GM18508 (cell line): Measurements from ENCODE around the gene HS2ST1.

Experiments used
- ATAC-seq: cut with Tn5 transposase; IDR thresholded peaks from one replicate; pipeline ENCODE4 v1.9.1; 2021; ENCODE audit warnings: moderate number of reproducible peaks; ENCODE audit not compliant: insufficient read depth, unreplicated experiment

HS2ST1 gene

GRCh38 chr1:87103074-87103473, 188.6 kb downstream of the HS2ST1 start:
- no peak for ATAC-seq

GRCh38 chr1:87104140-87104539, 189.7 kb downstream of the HS2ST1 start:
- ATAC-seq: no peak

GRCh38 chr1:87104945-87105344, 190.5 kb downstream of the HS2ST1 start:
- ATAC-seq: no peak

- no peak for ATAC-seq
Observed at GRCh38 chr1:87106144-87106543, 191.7 kb downstream of the HS2ST1 start.

- no peak for ATAC-seq
Observed at GRCh38 chr1:87106867-87107266, 192.4 kb downstream of the HS2ST1 start.

GRCh38 chr1:87108228-87108627, 193.8 kb downstream of the HS2ST1 start:
- no peak for ATAC-seq

- ATAC-seq: no peak
Observed at GRCh38 chr1:87108814-87109411, 194.5 kb downstream of the HS2ST1 start.

GRCh38 chr1:87111659-87112371, 197.4 kb downstream of the HS2ST1 start:
- ATAC-seq: no peak

- ATAC-seq: no peak
Observed at GRCh38 chr1:87113313-87113712, 198.9 kb downstream of the HS2ST1 start.

GRCh38 chr1:87115317-87115890, 201.0 kb downstream of the HS2ST1 start:
- no peak for ATAC-seq

- no peak for ATAC-seq
Observed at GRCh38 chr1:87115891-87116290, 201.5 kb downstream of the HS2ST1 start.

GRCh38 chr1:87117761-87118368, 203.4 kb downstream of the HS2ST1 start:
- ATAC-seq: no peak

- ATAC-seq: no peak
Observed at GRCh38 chr1:87119541-87120140, 205.2 kb downstream of the HS2ST1 start.

- no peak for ATAC-seq
Observed at GRCh38 chr1:87120779-87121178, 206.3 kb downstream of the HS2ST1 start.

- ATAC-seq: no peak
Observed at GRCh38 chr1:87121711-87122163, 207.3 kb downstream of the HS2ST1 start.

- ATAC-seq: no peak
Observed at GRCh38 chr1:87122243-87122642, 207.8 kb downstream of the HS2ST1 start.

GRCh38 chr1:87123610-87124009, 209.2 kb downstream of the HS2ST1 start:
- ATAC-seq: no peak

- no peak for ATAC-seq
Observed at GRCh38 chr1:87126886-87127505, 212.6 kb downstream of the HS2ST1 start.

GRCh38 chr1:87127581-87127980, 213.1 kb downstream of the HS2ST1 start:
- no peak for ATAC-seq

- no peak for ATAC-seq
Observed at GRCh38 chr1:87129038-87129437, 214.6 kb downstream of the HS2ST1 start.
